Ovary (tissue), 3 donors: ENCODE data around the gene ALX4.

Source experiments
- EP300 ChIP-seq: sonication (generic); formaldehyde crosslinking; IDR thresholded peaks from one replicate; pipeline ENCODE4 v1.6.1; 2017; ENCODE audit warnings: antibody characterized with exemption
- POLR2A ChIP-seq: fragments of 450-650 bp; IDR thresholded peaks from one replicate; pipeline ENCODE4 v1.6.1; 2017; ENCODE audit warnings: antibody characterized with exemption, mild to moderate bottlenecking, moderate library complexity
- TF ChIP-seq, protein P1 (sequence below), 3 donors: fragments of 450-650 bp in 2 of 3; fragments of 200-600 bp in 1 of 3; IDR thresholded peaks; one replicate each; pipeline versions ENCODE4 v1.5.1 to v1.8.0; 2016 to 2022; ENCODE audit warnings: antibody characterized with exemption in 3 of 3, mild to moderate bottlenecking in 1 of 3
- donor health status: DM: no; HTN: no; CAD: no.

DNA sequence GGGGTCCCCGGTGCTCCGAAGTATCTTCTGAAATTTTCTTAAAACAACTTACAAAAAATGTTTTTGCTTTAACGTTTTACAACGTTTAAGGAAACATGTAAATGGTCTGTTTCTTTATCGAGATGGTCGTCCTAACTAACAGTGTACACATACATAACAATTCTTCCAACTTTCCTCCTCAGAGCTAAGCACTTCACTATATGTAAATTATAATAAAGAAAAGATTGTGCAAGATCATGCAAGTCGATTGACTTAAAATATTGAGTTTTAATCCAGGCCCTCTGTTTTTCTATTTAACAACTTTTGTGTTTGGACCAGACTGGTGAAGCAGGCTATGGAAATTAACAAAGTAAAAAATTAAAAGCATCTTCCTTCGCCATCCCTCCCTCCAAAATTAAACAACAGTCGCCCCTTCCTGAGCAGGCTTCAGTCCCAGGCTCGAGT is 4.9 kb downstream of the ALX4 start:
- no peak for TF ChIP-seq POLR2A
- TF ChIP-seq, protein P1, sequence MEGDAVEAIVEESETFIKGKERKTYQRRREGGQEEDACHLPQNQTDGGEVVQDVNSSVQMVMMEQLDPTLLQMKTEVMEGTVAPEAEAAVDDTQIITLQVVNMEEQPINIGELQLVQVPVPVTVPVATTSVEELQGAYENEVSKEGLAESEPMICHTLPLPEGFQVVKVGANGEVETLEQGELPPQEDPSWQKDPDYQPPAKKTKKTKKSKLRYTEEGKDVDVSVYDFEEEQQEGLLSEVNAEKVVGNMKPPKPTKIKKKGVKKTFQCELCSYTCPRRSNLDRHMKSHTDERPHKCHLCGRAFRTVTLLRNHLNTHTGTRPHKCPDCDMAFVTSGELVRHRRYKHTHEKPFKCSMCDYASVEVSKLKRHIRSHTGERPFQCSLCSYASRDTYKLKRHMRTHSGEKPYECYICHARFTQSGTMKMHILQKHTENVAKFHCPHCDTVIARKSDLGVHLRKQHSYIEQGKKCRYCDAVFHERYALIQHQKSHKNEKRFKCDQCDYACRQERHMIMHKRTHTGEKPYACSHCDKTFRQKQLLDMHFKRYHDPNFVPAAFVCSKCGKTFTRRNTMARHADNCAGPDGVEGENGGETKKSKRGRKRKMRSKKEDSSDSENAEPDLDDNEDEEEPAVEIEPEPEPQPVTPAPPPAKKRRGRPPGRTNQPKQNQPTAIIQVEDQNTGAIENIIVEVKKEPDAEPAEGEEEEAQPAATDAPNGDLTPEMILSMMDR (IDR thresholded peaks at IDR 0.05) = no peak
- TF ChIP-seq EP300 = no peak
